ENCODE results near the gene TTC21A. TPM values are rescaled to one million over a fixed set of nuclear protein-coding genes. Genes with fewer than 3 reads are reported as not detected.

TTC21A gene
- total and polyA plus RNA-seq, 10 of the 15 experiments (the other 5 are each of a cell fraction or from before 2014, with no cell fraction given): 0.62 to 3.2 (median 1.2) TPM

DNA sequence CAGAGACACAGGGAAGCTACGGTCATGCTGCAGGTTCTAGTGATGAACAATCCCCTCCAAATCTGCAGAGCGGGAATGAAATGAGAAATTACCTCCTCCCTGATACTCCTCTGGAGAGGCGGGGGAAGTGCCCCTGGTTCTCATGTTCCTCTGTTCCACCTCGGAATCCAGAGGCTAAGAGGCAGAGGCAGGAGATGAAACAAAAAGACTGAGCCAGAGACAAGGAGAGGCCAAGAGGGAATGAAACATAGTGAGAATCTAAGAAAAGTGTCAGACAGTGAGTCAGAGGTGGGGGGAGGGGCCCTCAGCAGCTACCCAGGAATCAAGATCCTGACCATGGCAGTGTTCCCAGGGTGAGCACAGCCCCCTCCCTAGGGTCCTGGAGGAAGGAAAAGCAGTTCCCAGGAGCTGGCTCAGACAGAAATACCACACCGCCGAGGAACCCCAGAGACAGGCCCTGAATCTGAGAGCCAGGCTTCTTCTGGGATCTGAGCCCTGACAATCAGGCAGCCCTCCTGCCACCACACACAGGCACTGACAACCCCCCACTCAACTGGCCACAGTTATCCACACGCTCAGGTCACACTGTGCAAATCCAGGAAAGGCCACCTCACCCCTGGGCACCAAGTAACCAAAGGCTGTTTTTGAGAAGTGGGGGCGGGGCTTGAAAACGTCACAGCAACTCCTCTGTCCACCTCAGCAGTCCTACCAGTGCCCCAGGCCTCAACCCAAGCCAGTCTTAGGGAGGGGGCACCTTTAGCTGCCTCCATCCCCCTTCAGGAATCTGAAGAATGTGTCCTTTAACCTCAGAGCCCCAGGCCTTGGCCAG lies 43.5 kb downstream of the TTC21A start (continued):
- TF ChIP-seq JUNB (IDR thresholded peaks at IDR 0.05) (peak; percentile 18; the same call in 1 of the 2 replicates), NKRF (conservative IDR thresholded peaks at IDR 0.05) (peak; percentile 32; the same call in 1 of the 2 replicates), SMAD5 (IDR thresholded peaks at IDR 0.05; ENCODE audit: low read depth) (no peak), SUPT20H (IDR thresholded peaks at IDR 0.05; ENCODE audit: borderline replicate concordance, control insufficient read depth, low read depth, low read length) (no peak), REST (IDR thresholded peaks at IDR 0.05; ENCODE audit: low read depth, low read length) (no peak), ZNF274 (IDR thresholded peaks at IDR 0.05; ENCODE audit: insufficient read depth, insufficient read length) (no peak), IKZF2 (IDR thresholded peaks at IDR 0.05) (peak in 1 of 2 experiments; percentile 29; a peak in 1 of 4 replicates), POLR2AphosphoS2 (IDR thresholded peaks at IDR 0.05; ENCODE audit: low read depth, low read length) (peak; percentile 26; the same call in 1 of the 2 replicates), CREM (IDR thresholded peaks at IDR 0.05; ENCODE audit: low read depth) (0 out of 2 replicates have a peak, but pooled peaks have one; percentile 50), MEF2B (IDR thresholded peaks at IDR 0.05; ENCODE audit: partially characterized antibody, poor library complexity, severe bottlenecking) (no peak), SPI1 (IDR thresholded peaks at IDR 0.05; ENCODE audit: borderline replicate concordance, insufficient read depth, low read depth, low read length) (no peak)
